Peyer's patch (tissue), 4 donors: ENCODE data around the gene SLC30A5.

Experiments used
- POLR2A ChIP-seq, 2 donors: fragments of 450-650 bp; IDR thresholded peaks; one replicate each; pipeline ENCODE4 v1.5.1; 2017; ENCODE audit warnings: antibody characterized with exemption in 2 of 2, mild to moderate bottlenecking in 2 of 2, moderate library complexity in 2 of 2
- TF ChIP-seq, protein P1 (sequence below), 6 experiments: fragments of 450-650 bp in 4 of 6; fragments of 200-600 bp in 2 of 6; sonication (generic) in 1 of 6; IDR thresholded peaks; one replicate each; pipeline ENCODE4 v1.5.1; 2017 to 2019; ENCODE audit warnings: antibody characterized with exemption in 6 of 6, mild to moderate bottlenecking in 3 of 6, moderate library complexity in 1 of 6

DNA sequence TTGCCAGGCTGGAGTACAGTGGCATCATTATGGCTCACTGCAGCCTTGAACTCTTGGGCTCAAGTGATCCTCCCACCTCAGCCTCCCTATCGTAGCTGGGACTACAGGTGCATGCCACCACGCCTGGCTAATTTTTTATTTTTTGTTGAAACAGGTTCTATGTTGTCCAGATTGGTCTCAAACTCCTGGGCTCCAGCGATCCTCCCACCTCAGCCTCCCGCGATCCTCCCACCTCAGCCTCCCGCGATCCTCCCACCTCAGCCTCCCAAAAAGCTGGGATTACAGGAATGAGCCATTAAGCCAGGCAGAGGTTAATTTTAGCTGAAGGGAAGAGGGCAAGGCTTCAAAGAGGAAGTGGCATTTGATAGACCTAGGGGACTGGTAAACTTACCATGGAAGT lies 40.3 kb downstream of the SLC30A5 start:
- TF ChIP-seq, protein P1, sequence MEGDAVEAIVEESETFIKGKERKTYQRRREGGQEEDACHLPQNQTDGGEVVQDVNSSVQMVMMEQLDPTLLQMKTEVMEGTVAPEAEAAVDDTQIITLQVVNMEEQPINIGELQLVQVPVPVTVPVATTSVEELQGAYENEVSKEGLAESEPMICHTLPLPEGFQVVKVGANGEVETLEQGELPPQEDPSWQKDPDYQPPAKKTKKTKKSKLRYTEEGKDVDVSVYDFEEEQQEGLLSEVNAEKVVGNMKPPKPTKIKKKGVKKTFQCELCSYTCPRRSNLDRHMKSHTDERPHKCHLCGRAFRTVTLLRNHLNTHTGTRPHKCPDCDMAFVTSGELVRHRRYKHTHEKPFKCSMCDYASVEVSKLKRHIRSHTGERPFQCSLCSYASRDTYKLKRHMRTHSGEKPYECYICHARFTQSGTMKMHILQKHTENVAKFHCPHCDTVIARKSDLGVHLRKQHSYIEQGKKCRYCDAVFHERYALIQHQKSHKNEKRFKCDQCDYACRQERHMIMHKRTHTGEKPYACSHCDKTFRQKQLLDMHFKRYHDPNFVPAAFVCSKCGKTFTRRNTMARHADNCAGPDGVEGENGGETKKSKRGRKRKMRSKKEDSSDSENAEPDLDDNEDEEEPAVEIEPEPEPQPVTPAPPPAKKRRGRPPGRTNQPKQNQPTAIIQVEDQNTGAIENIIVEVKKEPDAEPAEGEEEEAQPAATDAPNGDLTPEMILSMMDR (IDR thresholded peaks at IDR 0.05) = no peak
- no peak for TF ChIP-seq POLR2A (IDR thresholded peaks at IDR 0.05)
